ENCODE measurements around the gene JARID2.

GRCh38 chr6:15389084-15389764 lies 143.4 kb downstream of the JARID2 start:
- TF ChIP-seq, protein P1, sequence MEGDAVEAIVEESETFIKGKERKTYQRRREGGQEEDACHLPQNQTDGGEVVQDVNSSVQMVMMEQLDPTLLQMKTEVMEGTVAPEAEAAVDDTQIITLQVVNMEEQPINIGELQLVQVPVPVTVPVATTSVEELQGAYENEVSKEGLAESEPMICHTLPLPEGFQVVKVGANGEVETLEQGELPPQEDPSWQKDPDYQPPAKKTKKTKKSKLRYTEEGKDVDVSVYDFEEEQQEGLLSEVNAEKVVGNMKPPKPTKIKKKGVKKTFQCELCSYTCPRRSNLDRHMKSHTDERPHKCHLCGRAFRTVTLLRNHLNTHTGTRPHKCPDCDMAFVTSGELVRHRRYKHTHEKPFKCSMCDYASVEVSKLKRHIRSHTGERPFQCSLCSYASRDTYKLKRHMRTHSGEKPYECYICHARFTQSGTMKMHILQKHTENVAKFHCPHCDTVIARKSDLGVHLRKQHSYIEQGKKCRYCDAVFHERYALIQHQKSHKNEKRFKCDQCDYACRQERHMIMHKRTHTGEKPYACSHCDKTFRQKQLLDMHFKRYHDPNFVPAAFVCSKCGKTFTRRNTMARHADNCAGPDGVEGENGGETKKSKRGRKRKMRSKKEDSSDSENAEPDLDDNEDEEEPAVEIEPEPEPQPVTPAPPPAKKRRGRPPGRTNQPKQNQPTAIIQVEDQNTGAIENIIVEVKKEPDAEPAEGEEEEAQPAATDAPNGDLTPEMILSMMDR (IDR thresholded peaks at IDR 0.05) = no peak
- TF ChIP-seq POLR2A (IDR thresholded peaks at IDR 0.05) (no peak), POLR2AphosphoS5 (IDR thresholded peaks at IDR 0.05) (no peak)

Data from breast epithelium (tissue), 3 donors.